Mucosa of gallbladder (tissue), 1 donor: ENCODE measurements around the gene DMBT1. TPM values are rescaled to one million over a fixed set of nuclear protein-coding genes. Genes with fewer than 3 reads are reported as not detected.
A peak's percentile ranks its signal among the peaks of the same experiment; 100 is the strongest.

Experiments used
- DNase-seq: peaks from one replicate; pipeline ENCODE4 v3.0.0-alpha.2; 2020; ENCODE audit warnings: low spot score
- total RNA-seq: library from RNA; stranded (reverse); gene quantifications from one replicate; pipeline ENCODE4 v1.2.1, GENCODE V29; 2021
- donor health status: DM: no; HTN: no; CAD: no.

DMBT1 gene
- total RNA-seq, 1 donor from 2014 or later: 5.4 TPM

DNA sequence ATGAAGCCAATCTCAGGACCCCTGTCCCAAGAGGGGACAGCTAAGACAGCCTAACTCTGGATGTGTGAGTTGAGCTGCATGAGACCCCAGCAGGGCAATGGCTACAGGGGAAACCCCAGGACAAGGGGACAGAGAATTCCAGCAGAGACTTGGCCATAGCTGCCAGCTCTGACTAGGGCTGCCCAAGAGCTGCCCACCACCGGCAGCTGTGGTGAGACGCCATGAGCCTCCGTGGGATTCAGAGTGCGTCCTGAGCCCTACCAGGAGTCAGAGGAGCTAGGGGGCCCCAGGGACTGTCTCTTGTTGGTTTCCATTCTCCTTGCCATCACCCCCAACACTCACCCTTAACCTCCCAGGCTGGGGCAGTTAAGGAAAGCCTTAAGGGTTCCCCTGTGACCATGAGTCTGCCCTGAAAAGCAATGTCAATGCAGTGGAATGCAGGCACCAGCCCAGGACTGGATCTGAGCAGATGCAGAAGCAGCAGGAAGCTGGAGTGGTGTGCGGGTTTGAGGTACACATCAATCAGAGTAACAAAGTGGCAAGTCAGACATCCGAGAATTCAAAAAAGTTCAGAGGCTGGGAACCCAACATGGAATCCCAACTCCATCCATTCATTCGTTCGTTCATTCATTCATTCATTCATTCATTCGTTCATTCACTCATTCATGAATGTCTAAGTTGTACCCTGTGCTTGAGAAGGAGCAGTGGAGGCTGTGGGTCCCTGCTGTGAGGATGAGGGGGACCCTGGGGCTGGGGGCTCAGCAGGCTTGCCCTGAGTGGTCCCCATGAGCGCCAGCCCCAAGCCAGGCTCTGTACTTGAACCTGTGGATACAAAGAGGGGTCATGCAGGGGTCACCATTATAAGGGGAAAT is 86.2 kb downstream of the DMBT1 start:
- DNase-seq: no peak

DNA sequence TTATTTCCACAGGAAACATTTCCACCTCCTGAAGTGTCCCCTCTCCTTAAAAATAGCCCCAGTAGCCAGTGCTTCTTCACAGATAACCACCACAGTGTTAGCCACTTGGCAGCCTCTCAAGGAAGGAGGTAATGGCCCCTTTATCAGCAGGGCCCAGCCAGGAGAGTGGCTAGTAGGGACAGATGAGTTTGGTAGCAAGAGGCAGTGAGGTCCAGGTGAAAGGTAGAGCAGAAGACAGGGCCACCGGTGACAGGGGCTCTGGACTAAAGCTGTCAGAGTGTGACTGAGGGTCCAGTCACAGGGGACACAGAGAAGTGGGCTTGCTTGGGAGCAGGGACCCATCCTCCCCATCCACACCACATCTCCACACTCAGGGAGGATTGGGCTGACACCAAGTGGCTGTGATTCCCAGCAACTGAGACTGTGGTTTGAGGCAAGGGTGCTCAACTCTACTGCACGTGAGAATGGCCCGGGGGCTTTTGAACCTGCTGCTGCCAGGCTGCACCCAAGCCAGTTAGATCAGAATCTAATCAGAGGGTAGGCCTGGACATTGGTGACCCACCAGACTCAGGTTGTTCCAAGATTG is 86.9 kb downstream of the DMBT1 start:
- DNase-seq: no peak

DNA sequence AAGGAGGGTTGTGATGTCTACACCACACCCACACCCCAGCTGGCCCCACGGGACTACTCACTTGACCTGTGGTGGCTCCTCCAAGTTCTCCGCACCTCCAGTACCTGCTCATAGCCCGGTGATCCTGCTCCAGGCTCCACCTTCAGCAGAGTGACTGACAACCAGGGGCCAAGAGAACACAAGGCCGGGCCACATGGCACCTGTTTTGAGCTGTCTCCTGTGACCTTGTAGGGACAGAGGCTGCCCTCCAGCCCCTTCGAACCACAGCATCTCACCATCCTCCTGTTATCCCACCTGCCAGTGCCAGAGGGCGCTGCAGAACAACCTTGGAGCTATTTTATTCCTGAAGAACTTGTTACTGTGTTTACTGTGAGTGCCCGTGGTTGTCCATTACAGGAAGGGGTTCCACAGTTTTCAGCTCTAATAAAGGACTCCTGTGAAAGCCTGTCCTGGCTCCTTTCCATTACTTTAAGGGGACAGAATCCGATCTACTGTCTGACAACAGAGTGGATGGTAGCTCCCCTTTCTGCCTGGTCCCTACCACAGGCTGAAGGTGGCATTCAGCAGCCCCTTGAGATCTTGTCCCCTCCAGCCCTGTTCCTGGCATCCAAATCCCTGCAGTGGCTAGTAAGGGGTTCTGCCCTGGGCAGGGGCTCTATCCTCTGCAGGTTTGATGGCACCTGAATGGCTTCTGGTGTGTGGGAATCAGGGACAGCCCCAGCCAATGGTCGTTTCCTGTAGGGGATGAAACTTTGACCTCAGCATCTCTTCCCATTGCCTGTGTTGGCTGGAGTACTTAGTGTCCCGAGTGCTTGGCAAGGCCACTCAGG is 88.3 kb downstream of the DMBT1 start:
- peak; percentile 46 for DNase-seq

DNA sequence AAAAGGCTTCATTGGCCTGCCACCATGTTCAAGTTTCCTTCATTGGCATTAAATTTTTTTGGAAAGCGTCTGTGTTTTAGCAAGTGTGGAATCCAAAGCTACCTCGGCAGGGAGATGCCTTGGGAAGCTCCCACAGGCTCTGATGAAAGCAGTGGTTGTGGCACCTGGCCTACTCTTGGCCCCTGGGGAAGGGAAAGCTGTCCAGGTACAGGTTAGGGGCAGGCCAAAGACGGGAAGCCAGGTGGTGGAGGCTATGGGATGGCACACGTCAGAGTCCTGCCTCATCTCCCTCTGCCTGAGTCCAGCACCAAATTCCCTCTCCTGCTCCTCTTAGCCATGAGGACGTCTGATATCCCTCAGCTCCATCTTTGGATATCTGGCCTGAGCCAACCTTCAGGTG is 89.3 kb downstream of the DMBT1 start:
- DNase-seq: no peak

DNA sequence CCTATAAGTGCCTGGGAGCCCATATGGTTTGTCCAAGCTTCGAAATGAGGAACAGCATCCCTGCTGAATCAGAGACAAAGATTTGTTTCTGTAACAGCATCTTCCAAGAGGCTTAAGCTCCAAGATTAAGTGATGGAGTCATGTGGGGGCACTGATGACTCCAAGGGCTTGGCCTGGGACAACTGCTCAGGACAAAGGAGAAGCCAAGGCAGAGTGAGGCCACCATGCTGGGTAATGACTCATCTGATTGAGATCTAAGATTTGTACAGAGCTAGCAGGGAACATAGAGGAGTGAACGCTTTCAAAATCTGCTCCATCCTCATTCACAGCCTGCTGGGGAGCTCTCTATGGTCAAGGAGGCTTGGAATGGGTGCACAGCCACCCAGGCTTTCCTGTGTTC is 89.8 kb downstream of the DMBT1 start:
- no peak for DNase-seq

DNA sequence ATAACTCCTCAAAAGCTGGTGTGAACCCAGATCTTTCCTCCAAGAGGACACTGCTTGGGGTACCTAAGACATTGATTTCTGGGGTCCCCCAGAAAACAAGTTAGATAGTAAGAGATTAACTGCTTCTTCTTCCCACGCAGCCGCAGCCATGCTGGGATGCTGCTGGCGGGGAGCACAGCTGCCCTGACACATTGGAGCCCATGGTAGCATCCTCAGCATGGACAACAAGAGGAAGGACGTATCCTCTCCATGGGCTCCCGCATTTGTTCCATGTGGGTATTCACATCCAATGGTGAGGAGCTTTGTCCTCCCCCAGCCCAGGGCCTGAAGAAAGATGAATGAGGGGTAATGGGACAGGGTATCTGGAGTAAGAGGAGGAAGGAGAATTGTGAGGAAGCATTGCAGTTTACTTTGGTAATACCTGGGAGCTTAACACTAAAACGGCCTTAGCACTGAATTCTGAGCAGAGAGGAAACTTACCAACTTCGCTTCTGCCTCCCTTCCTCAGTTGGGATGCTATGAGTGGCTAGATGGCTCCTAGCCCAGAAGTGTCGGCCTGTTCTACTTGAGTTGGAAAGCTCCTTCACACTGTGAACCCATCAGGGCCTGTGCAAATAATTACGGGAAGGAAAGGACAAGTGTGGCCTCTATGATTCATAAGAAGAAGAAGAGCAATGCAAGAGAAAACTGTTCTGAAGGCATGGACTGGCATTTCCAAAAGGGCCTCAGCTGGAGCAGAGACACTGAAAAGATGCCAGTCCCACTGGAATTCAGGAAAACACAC is 95.2 kb downstream of the DMBT1 start:
- no peak for DNase-seq

DNA sequence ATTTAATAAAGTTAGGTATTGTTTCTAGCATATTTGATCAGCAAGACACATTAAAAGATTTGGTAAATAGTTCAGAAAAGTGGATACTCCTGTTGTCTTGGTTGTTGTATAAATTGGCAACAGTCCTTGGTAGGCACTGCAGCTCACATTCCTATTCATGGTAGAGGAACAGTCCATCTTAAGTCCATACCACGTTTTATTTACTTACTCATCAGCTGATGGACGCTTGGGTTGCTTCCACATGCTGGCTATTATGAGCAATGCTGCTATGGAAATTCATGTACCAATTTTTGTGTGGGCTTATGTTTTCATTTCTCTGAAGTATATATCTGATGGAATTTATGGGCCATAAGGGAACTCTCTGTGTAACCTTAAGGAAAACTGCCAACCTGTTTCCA is 95.8 kb downstream of the DMBT1 start:
- DNase-seq: no peak

DNA sequence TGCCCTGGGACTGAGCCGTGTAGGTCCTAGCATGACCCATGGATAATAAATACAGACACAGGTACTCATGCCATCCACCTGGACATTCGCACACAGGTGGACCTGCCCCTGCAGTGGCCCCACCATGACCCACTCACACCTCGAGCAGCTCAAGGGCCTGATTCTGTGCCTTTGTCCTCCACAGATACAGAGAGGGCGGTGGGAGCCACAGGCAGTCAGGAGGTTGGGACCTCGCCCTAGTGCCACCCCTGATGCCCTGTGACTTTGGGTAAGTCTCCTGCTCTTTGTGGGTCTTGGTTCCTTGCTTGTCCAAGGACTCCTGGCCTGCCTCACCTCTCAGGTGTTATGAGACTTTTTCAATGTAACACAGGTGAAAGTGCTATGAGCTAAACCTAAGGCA is 96.2 kb downstream of the DMBT1 start:
- no peak for DNase-seq

DNA sequence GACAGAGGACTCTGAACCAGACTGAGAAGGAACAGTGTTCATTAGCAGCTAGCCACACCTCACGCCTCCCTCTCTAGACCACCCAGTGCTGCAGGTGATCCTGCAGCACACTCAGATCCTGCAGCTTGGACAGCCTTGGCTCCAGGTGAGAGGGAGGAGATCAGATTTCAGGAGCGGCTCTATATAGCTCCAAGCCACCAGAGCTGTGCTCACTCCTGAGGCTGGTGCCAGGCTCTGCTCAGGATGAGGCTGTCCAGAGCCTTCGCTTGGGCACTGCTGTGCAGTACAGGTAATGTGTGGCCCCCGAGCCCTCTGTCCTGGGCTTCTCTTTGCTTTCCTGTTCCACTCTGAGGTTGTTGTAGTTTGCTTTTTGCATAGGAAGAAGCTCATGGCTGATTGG is 96.7 kb downstream of the DMBT1 start:
- no peak for DNase-seq

DNA sequence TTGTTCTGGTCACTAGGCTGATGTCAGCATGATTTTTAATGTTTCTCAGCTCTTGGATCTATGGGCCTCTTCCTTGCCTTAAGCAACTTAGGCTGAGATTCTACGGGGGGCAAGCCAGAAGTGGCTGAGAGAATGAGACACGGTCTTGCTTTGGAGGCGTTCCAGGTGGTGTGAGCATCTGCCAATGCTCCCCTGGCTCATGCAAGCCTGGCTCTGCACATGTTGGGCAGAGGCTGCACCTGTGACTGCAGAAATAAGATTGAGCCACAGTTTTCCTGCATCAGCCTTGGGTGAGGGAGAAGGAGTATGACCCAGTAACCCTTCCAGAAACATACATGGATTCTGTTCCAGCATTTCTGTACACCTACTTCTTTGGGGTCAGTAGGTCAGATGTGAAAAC is 97.2 kb downstream of the DMBT1 start:
- no peak for DNase-seq

DNA sequence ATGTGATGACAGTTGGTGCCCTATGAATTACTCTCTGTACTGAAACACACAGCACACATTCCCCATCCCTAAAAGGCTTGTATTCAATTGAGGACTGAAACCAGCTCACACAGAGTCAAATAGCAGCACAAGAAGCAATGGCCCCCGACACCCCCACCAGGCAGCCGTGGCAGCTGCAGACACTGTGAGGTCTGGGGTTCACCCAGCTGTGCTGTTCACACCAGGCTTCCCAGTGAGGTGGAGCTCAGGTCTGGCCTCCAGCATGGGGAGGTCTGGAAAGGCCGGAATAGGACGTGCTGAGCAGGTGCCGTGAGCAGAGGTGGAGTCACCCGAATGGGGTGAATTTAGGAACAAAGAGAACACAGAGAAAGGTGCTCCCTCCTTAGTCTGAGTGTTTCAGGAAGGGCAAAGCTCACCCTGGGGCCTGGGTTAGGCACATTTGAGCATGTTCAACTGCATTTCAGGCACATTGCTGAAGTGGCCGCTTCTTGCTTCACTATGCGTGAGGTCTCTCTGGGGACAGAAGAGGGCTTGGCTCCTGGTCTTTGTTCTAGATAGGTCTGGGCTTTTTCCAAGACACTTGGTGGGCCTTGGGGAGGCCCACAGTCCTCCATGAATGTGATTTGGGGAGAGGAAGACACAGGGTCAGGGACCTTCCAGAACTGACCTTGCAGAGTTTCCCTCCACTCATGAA is 97.9 kb downstream of the DMBT1 start:
- no peak for DNase-seq

DNA sequence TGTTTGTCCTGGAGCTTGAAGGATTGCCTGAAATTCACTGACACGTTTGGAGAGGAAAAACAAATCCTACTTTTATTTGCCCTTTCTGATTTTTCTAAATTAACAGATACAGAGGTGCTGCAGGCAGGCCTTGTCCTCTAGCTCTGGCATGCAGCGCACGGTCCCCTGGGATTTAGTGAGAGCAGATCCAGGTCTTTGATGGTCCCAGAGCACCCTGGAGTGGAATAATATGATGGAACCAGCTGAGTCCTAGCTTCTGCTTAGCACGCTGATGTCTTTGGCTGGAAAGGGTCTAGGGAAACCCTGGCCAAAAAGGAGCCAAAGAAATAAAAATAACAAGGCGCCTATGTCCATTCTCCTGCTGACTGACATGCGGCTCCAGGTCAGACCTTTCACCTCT is 98.6 kb downstream of the DMBT1 start:
- DNase-seq: no peak

DNA sequence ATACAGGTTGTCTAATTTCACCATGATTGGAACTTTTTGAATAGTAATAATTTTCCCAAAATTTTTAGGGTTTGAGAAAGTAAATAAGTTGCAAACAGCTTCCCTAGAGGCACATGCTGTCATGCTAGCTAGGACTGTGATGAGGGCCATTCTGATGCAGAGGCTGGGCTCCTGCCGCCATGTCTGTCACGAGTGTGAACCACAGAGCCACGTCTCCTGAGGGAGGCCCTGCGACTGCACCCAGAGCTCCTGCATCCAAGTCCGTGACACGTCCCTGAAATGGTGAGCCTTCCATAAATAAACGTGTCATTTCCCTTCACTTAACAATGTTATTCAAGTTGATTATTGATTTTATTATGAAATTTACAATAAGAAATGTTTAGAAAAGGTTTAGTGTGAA is 99.1 kb downstream of the DMBT1 start:
- DNase-seq: no peak

DNA sequence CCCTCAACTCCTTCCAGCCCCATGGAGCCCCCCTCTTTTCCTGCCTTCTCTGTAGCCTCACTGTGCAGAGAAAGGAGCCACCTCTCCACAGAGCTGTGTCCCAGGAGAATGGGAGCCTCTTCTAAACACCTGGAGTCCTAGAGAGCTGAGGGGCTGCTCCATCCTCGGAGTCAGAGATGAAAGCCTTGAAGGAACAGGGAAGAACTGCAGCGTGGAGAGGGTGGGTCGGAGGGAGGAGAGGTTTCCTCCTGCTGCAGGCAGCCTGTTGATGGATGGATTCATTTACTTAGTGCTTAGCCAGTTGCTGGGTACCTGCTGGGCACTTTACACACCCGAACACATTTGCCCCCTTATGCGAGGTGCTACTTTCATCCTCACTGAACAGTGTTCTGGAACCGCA is 100.1 kb downstream of the DMBT1 start:
- no peak for DNase-seq

DNA sequence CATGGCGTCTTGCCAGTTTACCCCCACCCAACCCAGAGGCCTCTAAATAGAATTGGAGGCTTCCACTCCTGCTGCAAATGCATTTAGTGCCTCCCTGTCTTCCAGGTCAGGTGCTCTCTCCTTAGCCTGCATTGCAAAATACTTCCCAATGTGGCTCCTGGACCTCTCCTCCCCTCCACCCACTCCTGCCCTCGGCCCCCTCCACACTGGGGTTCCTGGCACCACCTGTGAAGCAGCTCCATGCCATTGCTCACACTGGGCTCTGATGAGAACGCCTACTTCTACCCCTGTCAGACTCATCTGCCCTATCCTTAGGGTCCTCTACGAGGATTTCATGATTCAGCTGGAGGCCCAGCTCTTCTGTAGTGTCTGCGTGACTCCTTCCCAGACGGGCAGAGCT is 101.7 kb downstream of the DMBT1 start:
- DNase-seq: no peak

DNA sequence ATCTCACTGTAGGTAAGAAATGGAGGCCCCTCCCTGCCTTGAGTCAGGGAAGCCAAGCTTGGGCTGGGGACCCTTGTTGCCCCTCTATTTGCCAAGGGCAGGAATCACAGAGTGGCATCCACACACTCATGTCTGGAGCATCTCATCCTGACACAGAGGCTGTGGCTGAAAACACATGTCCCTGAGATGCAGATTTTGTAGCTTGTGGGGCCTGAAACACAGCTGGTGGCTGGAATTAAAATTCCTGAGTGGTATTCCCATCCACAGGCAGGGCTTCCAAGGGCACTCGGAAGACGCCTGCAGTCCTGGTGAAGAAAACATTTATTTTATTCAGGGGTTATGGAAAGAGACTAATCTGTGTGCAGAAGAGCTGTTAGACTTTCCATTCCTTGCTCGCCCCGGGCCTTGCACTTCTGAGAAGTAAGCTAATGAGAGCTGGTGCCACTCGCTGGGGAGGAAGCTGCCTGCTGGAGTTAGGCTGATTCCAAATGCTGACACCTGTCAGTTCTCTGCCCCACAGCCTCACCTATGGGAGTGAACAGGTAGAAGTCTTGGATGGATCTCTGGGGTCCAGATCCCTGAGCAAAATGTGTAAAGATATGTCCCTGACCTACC is 103.1 kb downstream of the DMBT1 start:
- DNase-seq: no peak

DNA sequence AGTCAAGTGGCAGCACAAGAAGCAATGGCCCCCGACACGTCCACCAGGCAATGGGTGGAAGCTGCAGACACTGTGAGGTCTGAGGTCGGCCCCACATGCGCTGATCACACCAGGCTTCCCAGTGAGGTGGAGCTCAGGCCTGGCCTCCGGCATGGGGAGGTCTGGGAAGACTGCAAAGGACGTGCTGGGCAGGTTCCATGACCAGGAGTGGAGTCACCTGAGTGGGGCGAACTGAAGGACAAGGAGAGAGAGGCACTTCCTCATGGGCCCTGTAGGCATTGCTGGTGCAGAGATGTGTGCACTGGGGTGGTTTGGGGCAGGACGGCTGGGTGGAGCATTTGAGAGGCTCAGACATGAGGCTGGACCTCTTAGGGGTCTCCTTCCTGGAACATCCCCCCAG is 103.9 kb downstream of the DMBT1 start:
- no peak for DNase-seq

DNA sequence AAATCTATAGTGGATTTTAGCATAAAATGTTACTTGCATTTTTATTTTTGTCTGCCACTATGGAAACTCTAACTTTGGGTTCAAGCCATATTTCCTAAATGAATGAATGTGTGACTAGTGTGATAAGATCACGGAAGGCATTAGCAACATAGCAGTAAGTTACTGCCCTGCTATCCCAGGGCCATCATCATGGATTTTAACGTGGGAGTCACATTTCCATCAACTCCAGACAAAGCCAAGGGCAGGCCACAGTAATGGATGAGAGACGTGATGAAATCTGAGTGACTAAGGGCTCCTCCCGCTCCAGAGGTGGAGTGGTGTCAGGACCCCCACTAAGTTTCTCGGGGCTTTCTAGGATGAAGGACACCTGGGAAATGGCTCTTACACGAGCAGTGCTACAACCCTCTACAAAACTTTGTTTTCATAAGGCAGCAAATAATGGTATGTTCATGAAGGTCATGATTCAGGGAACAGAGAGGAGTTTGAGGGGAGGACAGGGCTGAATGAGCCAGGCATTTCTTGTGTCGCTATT is 104.8 kb downstream of the DMBT1 start:
- no peak for DNase-seq

DNA sequence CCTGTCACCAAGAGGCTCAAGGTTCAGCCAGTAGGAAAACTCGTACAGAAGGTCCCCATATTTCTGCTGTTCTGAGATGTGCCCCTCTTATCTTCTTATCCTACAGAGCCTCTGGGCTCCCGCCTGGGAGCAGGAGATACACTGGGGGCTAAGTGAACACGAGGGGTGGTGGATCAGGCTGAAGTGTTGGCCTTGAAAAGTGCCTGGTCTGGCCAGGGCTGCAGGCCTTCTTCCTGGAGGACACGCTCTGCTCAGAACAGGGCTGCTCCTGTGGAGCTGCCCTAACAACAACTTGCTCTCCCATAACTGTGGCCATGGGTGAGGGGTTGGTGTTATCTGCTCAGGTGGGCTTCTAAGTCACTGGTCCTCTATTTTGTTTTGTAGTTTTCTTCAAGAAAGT is 105.4 kb downstream of the DMBT1 start:
- no peak for DNase-seq

DNA sequence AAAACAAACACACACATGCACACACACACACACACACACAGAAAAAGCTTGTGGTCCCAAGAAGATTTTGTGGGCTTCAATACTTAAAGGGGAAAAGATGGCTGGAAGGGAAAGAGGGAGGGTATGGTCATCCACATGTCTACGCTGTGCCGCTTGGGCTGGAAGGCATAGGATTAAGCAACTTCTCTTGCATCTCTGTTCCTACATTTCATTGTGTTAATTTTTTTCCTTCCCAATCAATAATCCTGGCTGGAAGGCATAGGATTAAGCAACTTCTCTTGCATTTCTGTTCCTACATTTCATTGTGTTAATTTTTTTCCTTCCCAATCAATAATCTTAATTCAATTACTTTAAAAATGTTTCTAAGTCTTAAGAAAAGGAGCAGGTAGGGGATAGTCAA is 108.5 kb downstream of the DMBT1 start:
- no peak for DNase-seq

DNA sequence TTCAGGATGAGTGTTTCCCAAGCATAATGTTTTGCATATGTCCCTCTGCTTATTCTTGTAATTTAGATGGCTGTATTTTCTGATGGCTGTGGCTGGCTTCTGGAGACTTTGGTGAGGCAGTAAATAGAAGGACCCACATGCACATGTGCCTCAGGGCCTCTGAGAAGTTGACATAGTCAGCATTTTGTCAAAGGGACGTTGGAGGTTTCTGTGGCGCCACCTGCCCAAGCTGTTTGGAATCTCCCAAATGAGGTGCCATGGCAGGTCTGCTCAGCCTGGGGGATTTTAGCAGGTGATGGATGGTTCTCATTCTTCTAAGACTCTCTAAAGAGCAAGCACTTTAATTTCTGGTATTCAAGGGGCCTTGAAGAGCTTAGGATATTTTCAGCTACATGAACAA is 109.3 kb downstream of the DMBT1 start:
- no peak for DNase-seq
